Measurements from ENCODE around the gene SLC44A4.

- no peak for TF ChIP-seq CTCF (IDR thresholded peaks at IDR 0.05)
- peak in 1 of 2 donors; percentile 49 for TF ChIP-seq POLR2A (IDR thresholded peaks at IDR 0.05)
Observed at GRCh38 chr6:31821301-31822035, 57.3 kb downstream of the SLC44A4 start.
